ENCODE measurements around the gene TMEM175. TPM values are rescaled to one million over a fixed set of nuclear protein-coding genes. Genes with fewer than 3 reads are reported as not detected.

TMEM175 gene
- total RNA-seq, 1 experiment from 2014 or later = 22.3 TPM

DNA sequence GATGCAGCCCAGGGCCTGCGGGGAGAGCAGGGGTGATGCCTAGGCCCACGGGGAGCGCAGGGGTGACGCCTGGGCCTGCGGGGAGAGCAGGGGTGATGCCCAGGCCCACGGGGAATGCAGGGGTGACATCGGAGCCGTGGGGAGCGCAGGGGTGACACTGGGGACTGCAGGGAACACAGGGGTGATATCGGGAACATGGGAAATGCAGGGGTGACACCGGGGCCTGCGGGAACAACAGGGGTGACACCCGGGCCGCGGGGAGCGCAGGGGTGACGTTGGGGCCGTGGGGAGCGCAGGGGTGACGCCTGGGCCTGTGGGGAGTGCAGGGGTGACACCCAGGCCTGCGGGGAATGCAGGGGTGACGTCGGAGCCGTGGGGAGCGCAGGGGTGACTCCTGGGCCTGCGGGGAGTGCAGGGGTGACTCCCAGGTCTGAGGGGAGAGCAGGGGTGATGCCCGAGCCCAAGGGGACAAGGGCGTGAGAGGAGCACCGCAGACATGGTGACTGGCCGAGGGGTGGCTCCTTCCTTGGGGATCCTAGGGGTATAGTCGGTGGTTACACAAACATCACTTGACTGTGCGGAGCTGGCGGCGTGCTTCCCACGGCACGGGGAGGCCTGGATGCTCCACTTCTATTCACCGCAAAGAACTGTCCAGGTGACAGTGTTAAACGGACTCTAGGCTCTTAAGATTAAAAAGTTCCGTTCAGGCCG lies 38.1 kb upstream of the TMEM175 start:
- ChIA-PET CTCF (no interaction called here), POLR2A (no interaction called here)
- Mint-ChIP-seq H3K4me1 (ENCODE audit: low read depth, unreplicated experiment) (no peaks in the 10 kb centered on the region), H3K4me3 (ENCODE audit: unreplicated experiment) (no peak overlapping the region), H3K27ac (ENCODE audit: unreplicated experiment) (no peak overlapping the region), H3K36me3 (ENCODE audit: insufficient read depth, unreplicated experiment) (peaks cover 45% of the 10 kb centered on the region), H3K27me3 (ENCODE audit: insufficient read depth, unreplicated experiment) (no peaks in the 10 kb centered on the region), H3K9me3 (ENCODE audit: unreplicated experiment) (no peaks in the 10 kb centered on the region)
- no TSS peak for BruUV-seq (replicated peaks)
- DNase-seq = no peak
- intact Hi-C loops (cut with micrococcal nuclease; ENCODE audit: unreplicated experiment) = no loop called here
- Histone ChIP-seq H3K9me3 (no peaks in the 10 kb centered on the region), H3K4me1 (no peaks in the 10 kb centered on the region), H3K36me3 (ENCODE audit: control insufficient read depth, insufficient read depth, low read length) (no peaks in the 10 kb centered on the region), H3K27me3 (replicated peaks; ENCODE audit: control insufficient read depth, insufficient read depth, low read length) (no peaks in the 10 kb centered on the region), H3K4me3 (ENCODE audit: low read depth, low read length) (no peak overlapping the region)
- TF ChIP-seq, protein P1, sequence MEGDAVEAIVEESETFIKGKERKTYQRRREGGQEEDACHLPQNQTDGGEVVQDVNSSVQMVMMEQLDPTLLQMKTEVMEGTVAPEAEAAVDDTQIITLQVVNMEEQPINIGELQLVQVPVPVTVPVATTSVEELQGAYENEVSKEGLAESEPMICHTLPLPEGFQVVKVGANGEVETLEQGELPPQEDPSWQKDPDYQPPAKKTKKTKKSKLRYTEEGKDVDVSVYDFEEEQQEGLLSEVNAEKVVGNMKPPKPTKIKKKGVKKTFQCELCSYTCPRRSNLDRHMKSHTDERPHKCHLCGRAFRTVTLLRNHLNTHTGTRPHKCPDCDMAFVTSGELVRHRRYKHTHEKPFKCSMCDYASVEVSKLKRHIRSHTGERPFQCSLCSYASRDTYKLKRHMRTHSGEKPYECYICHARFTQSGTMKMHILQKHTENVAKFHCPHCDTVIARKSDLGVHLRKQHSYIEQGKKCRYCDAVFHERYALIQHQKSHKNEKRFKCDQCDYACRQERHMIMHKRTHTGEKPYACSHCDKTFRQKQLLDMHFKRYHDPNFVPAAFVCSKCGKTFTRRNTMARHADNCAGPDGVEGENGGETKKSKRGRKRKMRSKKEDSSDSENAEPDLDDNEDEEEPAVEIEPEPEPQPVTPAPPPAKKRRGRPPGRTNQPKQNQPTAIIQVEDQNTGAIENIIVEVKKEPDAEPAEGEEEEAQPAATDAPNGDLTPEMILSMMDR (IDR thresholded peaks at IDR 0.05; ENCODE audit: insufficient read depth in 1 of 2, low read depth in 1 of 2, low read length in 1 of 2, severe bottlenecking in 1 of 2, unreplicated experiment in 1 of 2) = no peak

DNA sequence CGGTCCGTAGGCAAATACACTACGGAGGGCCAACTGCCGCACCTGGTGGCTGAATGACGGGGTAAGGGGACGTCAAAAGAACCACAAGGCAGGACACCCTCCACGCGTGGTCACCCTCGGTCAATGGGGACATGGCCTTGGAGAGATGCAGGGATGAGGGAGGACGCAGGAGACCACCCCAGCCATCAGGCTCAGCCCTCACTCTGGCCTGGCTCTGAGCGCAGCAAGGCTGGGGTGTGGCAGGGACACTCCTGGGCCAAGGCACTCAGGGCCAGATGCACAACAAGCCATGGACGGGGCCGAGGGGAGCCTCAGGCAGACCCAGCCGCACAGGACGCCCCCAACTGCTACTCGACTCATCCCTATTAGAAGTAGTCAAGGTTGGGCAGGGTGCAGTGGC lies 36.7 kb upstream of the TMEM175 start:
- H3K9me3 Mint-ChIP-seq (ENCODE audit: unreplicated experiment) = no peaks in the 10 kb centered on the region
- no peak overlapping the region for H3K27ac Mint-ChIP-seq (ENCODE audit: unreplicated experiment)
- CTCF ChIA-PET = no interaction called here
- POLR2A ChIA-PET = no interaction called here
- Histone ChIP-seq H3K27me3 (replicated peaks; ENCODE audit: control insufficient read depth, insufficient read depth, low read length) (no peaks in the 10 kb centered on the region), H3K4me3 (ENCODE audit: low read depth, low read length) (no peak overlapping the region), H3K4me1 (no peaks in the 10 kb centered on the region), H3K36me3 (ENCODE audit: control insufficient read depth, insufficient read depth, low read length) (no peaks in the 10 kb centered on the region), H3K9me3 (no peaks in the 10 kb centered on the region)
- TF ChIP-seq, protein P1 (IDR thresholded peaks at IDR 0.05; ENCODE audit: insufficient read depth in 1 of 2, low read depth in 1 of 2, low read length in 1 of 2, severe bottlenecking in 1 of 2, unreplicated experiment in 1 of 2) = no peak
- no peaks in the 10 kb centered on the region for H3K27me3 Mint-ChIP-seq (ENCODE audit: insufficient read depth, unreplicated experiment)
- no peak for DNase-seq
- BruUV-seq (replicated peaks) = no TSS peak
- H3K4me3 Mint-ChIP-seq (ENCODE audit: unreplicated experiment) = no peak overlapping the region
- peaks cover 45% of the 10 kb centered on the region for H3K36me3 Mint-ChIP-seq (ENCODE audit: insufficient read depth, unreplicated experiment)
- no peaks in the 10 kb centered on the region for H3K4me1 Mint-ChIP-seq (ENCODE audit: low read depth, unreplicated experiment)
- intact Hi-C loops (cut with micrococcal nuclease; ENCODE audit: unreplicated experiment) = no loop called here

GRCh38 chr4:896216-896615 lies 36.0 kb upstream of the TMEM175 start:
- CTCF ChIA-PET = no interaction called here

More at GRCh38 chr4:896216-896615, 36.0 kb upstream of the TMEM175 start:
- no peak for DNase-seq
- Histone ChIP-seq H3K27me3 (replicated peaks; ENCODE audit: control insufficient read depth, insufficient read depth, low read length) (no peaks in the 10 kb centered on the region), H3K36me3 (ENCODE audit: control insufficient read depth, insufficient read depth, low read length) (no peaks in the 10 kb centered on the region), H3K9me3 (no peaks in the 10 kb centered on the region), H3K4me1 (no peaks in the 10 kb centered on the region), H3K4me3 (ENCODE audit: low read depth, low read length) (no peak overlapping the region)
- Mint-ChIP-seq H3K4me1 (ENCODE audit: low read depth, unreplicated experiment) (no peaks in the 10 kb centered on the region), H3K4me3 (ENCODE audit: unreplicated experiment) (no peak overlapping the region), H3K27ac (ENCODE audit: unreplicated experiment) (no peak overlapping the region), H3K36me3 (ENCODE audit: insufficient read depth, unreplicated experiment) (peaks cover 38% of the 10 kb centered on the region), H3K9me3 (ENCODE audit: unreplicated experiment) (no peaks in the 10 kb centered on the region), H3K27me3 (ENCODE audit: insufficient read depth, unreplicated experiment) (no peaks in the 10 kb centered on the region)
- TF ChIP-seq, protein P1 (IDR thresholded peaks at IDR 0.05; ENCODE audit: insufficient read depth in 1 of 2, low read depth in 1 of 2, low read length in 1 of 2, severe bottlenecking in 1 of 2, unreplicated experiment in 1 of 2) = no peak
- BruUV-seq (replicated peaks) = TSS peak; percentile 27
- POLR2A ChIA-PET = no interaction called here
- intact Hi-C loops (cut with micrococcal nuclease; ENCODE audit: unreplicated experiment) = no loop called here
